ENCODE results near the gene PTGDR2.

GRCh38 chr11:60841797-60842667, 13.7 kb downstream of the PTGDR2 start, which contains the start of gene CCDC86:
- TF ChIP-seq RAD21 (IDR thresholded peaks at IDR 0.05) (no peak), YY1 (IDR thresholded peaks at IDR 0.05) (peak; percentile 99), CTCF (IDR thresholded peaks at IDR 0.05; ENCODE audit: low read depth, low read length, missing input control) (no peak)

Data from liver (tissue), 3 donors.